IMR-90 (cell line): ENCODE data around the gene KCNG4. TPM values are rescaled to one million over a fixed set of nuclear protein-coding genes. Genes with fewer than 3 reads are reported as not detected.

Experiments
- ATAC-seq: fragments of 200-7000 bp; cut with Tn5 transposase; 2 replicates; pipeline ENCODE4 v1.9.1; 2020; ENCODE audit warnings: low read depth, mild to moderate bottlenecking, moderate library complexity
- BruUV-seq: library from RNA; stranded (reverse); fragments of 400-500 nt; replicated peaks from 2 replicates; lab custom pipeline; 2021; lab: Mats Ljungman, UMichigan
- CTCF ChIA-PET: fragments of 300-600 bp; formaldehyde crosslinking; extraction: SDS; loops from one replicate; lab custom pipeline; 2021; ENCODE audit warnings: antibody characterized with exemption; lab: Yijun Ruan, JAX
- POLR2A ChIA-PET: fragments of 300-600 bp; sonication (Branson Sonifier 250); formaldehyde crosslinking; loops from one replicate; lab custom pipeline; 2022; ENCODE audit warnings: antibody characterized with exemption; ENCODE audit not compliant: unreplicated experiment; lab: Charles Lee
- DNase-seq: peaks from one replicate; pipeline ENCODE4 v3.0.0; 2013
- H2AFZ ChIP-seq: replicated peaks from 2 replicates; pipeline ENCODE3; 2013; ENCODE audit warnings: low read length, mild to moderate bottlenecking; ENCODE audit not compliant: poor library complexity
- H2AK5ac ChIP-seq: 2 replicates; pipeline ENCODE4 v1.6.1; 2013; ENCODE audit warnings: low read depth, low read length, inconsistent platforms
- H2AK9ac ChIP-seq: replicated peaks from 2 replicates; pipeline ENCODE3; 2013; ENCODE audit warnings: mild to moderate bottlenecking, low read depth, low read length, moderate library complexity; ENCODE audit not compliant: poor library complexity
- H2BK120ac ChIP-seq: 2 replicates; pipeline ENCODE4 v1.6.1; 2013; ENCODE audit warnings: low read depth, low read length, inconsistent platforms
- H2BK15ac ChIP-seq: 3 replicates; pipeline ENCODE4 v1.6.1; 2013; ENCODE audit warnings: low read depth, low read length, inconsistent platforms
- H2BK20ac ChIP-seq: 2 replicates; pipeline ENCODE4 v1.6.1; 2013; ENCODE audit warnings: low read depth, mild to moderate bottlenecking, inconsistent platforms, low read length, moderate library complexity
- H2BK5ac ChIP-seq: 2 replicates; pipeline ENCODE4 v1.6.1; 2013; ENCODE audit warnings: mild to moderate bottlenecking, low read depth, low read length, inconsistent platforms; ENCODE audit not compliant: poor library complexity, severe bottlenecking
- H3K14ac ChIP-seq: replicated peaks from 2 replicates; pipeline ENCODE4 v1.6.1; 2013; ENCODE audit warnings: low read depth, low read length, inconsistent platforms
- H3K18ac ChIP-seq: 2 replicates; pipeline ENCODE4 v1.6.1; 2013; ENCODE audit warnings: low read depth, low read length, control low read depth
- H3K23ac ChIP-seq: 2 replicates; pipeline ENCODE4 v1.6.1; 2013; ENCODE audit warnings: low read depth, low read length, inconsistent platforms
- H3K27ac ChIP-seq: 2 replicates; pipeline ENCODE4 v1.5.1; 2013; ENCODE audit warnings: mild to moderate bottlenecking, control low read depth, low read length; ENCODE audit not compliant: insufficient read depth
- H3K27me3 ChIP-seq: 2 replicates; pipeline ENCODE4 v1.6.1; 2013; ENCODE audit warnings: low read length; ENCODE audit not compliant: control insufficient read depth, insufficient read depth
- H3K36me3 ChIP-seq: 2 replicates; pipeline ENCODE4 v1.6.1; 2013; ENCODE audit warnings: low read length, mixed read lengths; ENCODE audit not compliant: control insufficient read depth, insufficient read depth
- H3K4ac ChIP-seq: 2 replicates; pipeline ENCODE4 v1.6.1; 2013; ENCODE audit warnings: low read depth, low read length, inconsistent platforms
- H3K4me1 ChIP-seq: 2 replicates; pipeline ENCODE4 v1.6.1; 2013; ENCODE audit warnings: low read length, mixed read lengths; ENCODE audit not compliant: control insufficient read depth, insufficient read depth
- H3K4me2 ChIP-seq: 2 replicates; pipeline ENCODE4 v1.6.1; 2013; ENCODE audit warnings: low read depth, mild to moderate bottlenecking, control low read depth, low read length, moderate library complexity
- H3K4me3 ChIP-seq: 2 replicates; pipeline ENCODE4 v1.5.1; 2013; ENCODE audit warnings: low read depth, mild to moderate bottlenecking, control low read depth, low read length, moderate library complexity; ENCODE audit not compliant: insufficient read depth
- H3K56ac ChIP-seq: 2 replicates; pipeline ENCODE4 v1.6.1; 2013; ENCODE audit warnings: low read length, inconsistent platforms; ENCODE audit not compliant: insufficient read depth; ENCODE audit errors: extremely low read depth
- H3K79me1 ChIP-seq, 2 experiments: 2 replicates each; pipeline ENCODE4 v1.6.1; 2013; ENCODE audit warnings: low read length in 2 of 2, inconsistent platforms in 1 of 2, low read depth in 1 of 2
- H3K9ac ChIP-seq: 2 replicates; pipeline ENCODE4 v1.6.1; 2013; ENCODE audit warnings: low read depth, low read length, control low read depth
- H3K9me1 ChIP-seq: 2 replicates; pipeline ENCODE4 v1.6.1; 2013; ENCODE audit warnings: low read length, inconsistent platforms; ENCODE audit not compliant: insufficient read depth
- H3K9me3 ChIP-seq: 2 replicates; pipeline ENCODE4 v1.6.1; 2013; ENCODE audit warnings: low read length; ENCODE audit not compliant: control insufficient read depth, insufficient read depth
- H4K20me1 ChIP-seq: 2 replicates; pipeline ENCODE4 v1.6.1; 2013; ENCODE audit warnings: low read length, inconsistent platforms; ENCODE audit not compliant: insufficient read depth
- H4K5ac ChIP-seq: 2 replicates; pipeline ENCODE4 v1.6.1; 2013; ENCODE audit warnings: mild to moderate bottlenecking, low read depth, low read length, control low read depth
- H4K8ac ChIP-seq, 2 experiments: 2 replicates each; pipeline ENCODE4 v1.6.1; 2013; ENCODE audit warnings: low read depth in 2 of 2, low read length in 2 of 2, control low read depth in 1 of 2, inconsistent platforms in 1 of 2
- H4K91ac ChIP-seq: 2 replicates; pipeline ENCODE4 v1.6.1; 2013; ENCODE audit warnings: low read depth, low read length, inconsistent platforms; ENCODE audit not compliant: insufficient read depth
- BHLHE40 ChIP-seq: fragments of 150-350 bp; IDR thresholded peaks from 2 replicates; pipeline ENCODE4 v1.6.1; 2016; ENCODE audit warnings: mild to moderate bottlenecking, low read depth, low read length
- CEBPB ChIP-seq: IDR thresholded peaks from 2 replicates; pipeline ENCODE4 v1.6.1; 2012; ENCODE audit warnings: low read depth, low read length, improper control_type of control experiment
- CHD1 ChIP-seq: IDR thresholded peaks from 2 replicates; pipeline ENCODE4 v1.6.1; 2012; ENCODE audit warnings: low read depth, low read length, improper control_type of control experiment
- FOS ChIP-seq: fragments of 150-350 bp; IDR thresholded peaks from 2 replicates; pipeline ENCODE4 v1.6.1; 2016; ENCODE audit warnings: low read depth, low read length
- MAFK ChIP-seq: IDR thresholded peaks from 2 replicates; pipeline ENCODE4 v1.6.1; 2012; ENCODE audit warnings: low read depth, low read length, improper control_type of control experiment
- MAZ ChIP-seq: IDR thresholded peaks from 2 replicates; pipeline ENCODE4 v1.6.1; 2012; ENCODE audit warnings: low read depth, mild to moderate bottlenecking, low read length, improper control_type of control experiment, moderate library complexity, borderline replicate concordance
- MXI1 ChIP-seq: IDR thresholded peaks from 2 replicates; pipeline ENCODE4 v1.6.1; 2012; ENCODE audit warnings: low read depth, mild to moderate bottlenecking, low read length, moderate library complexity, borderline replicate concordance
- NFE2L2 ChIP-seq: fragments of 150-350 bp; IDR thresholded peaks from 2 replicates; pipeline ENCODE4 v1.6.1; 2016; ENCODE audit warnings: low read depth, mild to moderate bottlenecking, low read length
- POLR2A ChIP-seq: IDR thresholded peaks from 2 replicates; pipeline ENCODE4 v1.6.1; 2012; ENCODE audit warnings: mild to moderate bottlenecking, low read depth, low read length
- RAD21 ChIP-seq: IDR thresholded peaks from 2 replicates; pipeline ENCODE4 v1.6.1; 2012; ENCODE audit warnings: low read length, improper control_type of control experiment
- RCOR1 ChIP-seq: IDR thresholded peaks from 2 replicates; pipeline ENCODE4 v1.6.1; 2012; ENCODE audit warnings: mild to moderate bottlenecking, low read length, improper control_type of control experiment; ENCODE audit not compliant: insufficient replicate concordance
- RFX5 ChIP-seq: IDR thresholded peaks from 2 replicates; pipeline ENCODE4 v1.8.0; 2012; ENCODE audit warnings: low read depth, mild to moderate bottlenecking, low read length, moderate library complexity
- SMC3 ChIP-seq: fragments of 150-350 bp; IDR thresholded peaks from 2 replicates; pipeline ENCODE4 v1.6.1; 2016; ENCODE audit warnings: low read depth, mild to moderate bottlenecking, antibody characterized with exemption, low read length, moderate library complexity
- WGBS, 2 experiments: methylation state at CpG; one replicate each; pipeline versions ENCODE4 v1.1.5 to v1.1.7; 2013; ENCODE audit warnings: missing lambda C conversion rate in 2 of 2; ENCODE audit not compliant: insufficient read length in 1 of 2; ENCODE audit errors: extremely low coverage in 2 of 2; 5-methylcytosine and 5-hydroxymethylcytosine counted together
- dilution Hi-C: fragments of 300-500 bp; cut with HindIII; formaldehyde crosslinking; loops from one replicate; pipeline ENCODE4 v1.14.3; 2018; ENCODE audit warnings: low sequenced_read_pairs; ENCODE audit not compliant: unreplicated experiment
- in situ Hi-C: fragments of 300-500 bp; cut with MboI; formaldehyde crosslinking; loops from 3 replicates; pipeline ENCODE4 v1.14.3; 2019; ENCODE audit warnings: low sequenced_read_pairs, inconsistent platforms, mixed read lengths
- intact Hi-C: fragments of 100-400 bp; cut with micrococcal nuclease; formaldehyde crosslinking; loops from 2 replicates; pipeline ENCODE4 v1.10.0; 2022
- polyA plus RNA-seq, 3 experiments: library from polyadenylated mRNA; depleted of rRNA; stranded (reverse); fragments of >200 nt; gene quantifications; 2 replicates each; pipeline ENCODE4 v1.2.3, GENCODE V29; 2012; ENCODE audit warnings: low replicate concordance in 1 of 3
- total RNA-seq: library from RNA; depleted of rRNA; stranded (reverse); fragments of >200 nt; gene quantifications from 2 replicates; pipeline ENCODE4 v1.2.3, GENCODE V29; 2012
- TF ChIP-seq, protein P1 (sequence below): fragments of 150-350 bp; IDR thresholded peaks from 2 replicates; pipeline ENCODE4 v1.6.1; 2016; ENCODE audit warnings: low read depth, mild to moderate bottlenecking, low read length, moderate library complexity, borderline replicate concordance
- TF ChIP-seq, protein P2 (sequence below): conservative IDR thresholded peaks from 2 replicates; pipeline ENCODE4 v1.5.1; 2012; ENCODE audit warnings: mild to moderate bottlenecking, low read depth, low read length, improper control_type of control experiment
- TF ChIP-seq, protein P3 (sequence below): fragments of 150-350 bp; IDR thresholded peaks from 2 replicates; pipeline ENCODE4 v1.6.1; 2017; ENCODE audit warnings: mild to moderate bottlenecking, antibody characterized with exemption, low read length, low read depth

The KCNG4 gene
- total and polyA plus RNA-seq, 2 of the 4 experiments (the other 2 are of a cell fraction) = not detected

DNA sequence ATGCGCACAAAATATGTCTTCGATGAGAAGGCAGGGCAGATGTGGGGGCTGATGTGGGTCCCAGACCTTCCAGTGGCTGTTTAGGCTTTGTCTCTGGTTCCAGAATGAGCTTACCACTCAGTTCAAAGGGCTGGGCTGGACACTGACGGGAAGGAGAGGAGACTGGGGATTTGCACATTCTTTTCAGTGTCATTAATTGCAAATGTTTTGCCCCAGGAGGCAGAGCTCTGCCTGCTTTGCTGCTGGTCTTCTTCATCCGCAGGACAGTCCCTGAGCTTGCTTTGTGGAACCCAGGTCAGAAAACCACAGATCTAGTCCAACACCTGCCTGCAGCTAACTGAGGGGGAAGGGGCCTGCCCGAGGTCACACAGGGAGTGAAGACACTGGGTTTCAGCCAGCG lies 20.9 kb downstream of the KCNG4 start:
- Histone ChIP-seq H4K91ac (no peak overlapping the region), H4K5ac (no peak overlapping the region), H4K8ac (no peak overlapping the region), H3K9me1 (0 out of 2 replicates have a peak, but pooled peaks cover 2% of the 10 kb centered on the region), H3K18ac (no peak overlapping the region), H3K9me3 (no peaks in the 10 kb centered on the region), H2BK20ac (no peak overlapping the region), H3K79me1 (no peaks in the 10 kb centered on the region), H2BK5ac (no peak overlapping the region), H3K23ac (no peak overlapping the region), H2AFZ (no peak overlapping the region), H3K4ac (no peak overlapping the region), H3K56ac (no peak overlapping the region), H3K4me2 (no peak overlapping the region), H3K14ac (no peak overlapping the region), H3K27me3 (peaks cover 33% of the 10 kb centered on the region), H2BK120ac (no peak overlapping the region), H3K9ac (no peak overlapping the region), H2AK9ac (no peak overlapping the region), H3K36me3 (no peaks in the 10 kb centered on the region), H3K4me3 (no peak overlapping the region), H2AK5ac (no peak overlapping the region), H2BK15ac (no peak overlapping the region), H3K4me1 (peaks cover 1% of the 10 kb centered on the region; the same call in 1 of the 2 replicates), H4K20me1 (no peaks in the 10 kb centered on the region), H3K27ac (no peak overlapping the region)
- BruUV-seq = no TSS peak
- DNase-seq (no peak), ATAC-seq (no peak)
- ChIA-PET POLR2A (interaction anchor here (0.6 kb wide), 1 partner anchor 168 kb away, joined by 3 read pairs; no protein-coding TSS in a partner anchor), CTCF (no interaction called here)
- no peak for TF ChIP-seq RFX5
- no peak for TF ChIP-seq SMC3
- TF ChIP-seq MAZ = no peak
- TF ChIP-seq MXI1 = no peak
- TF ChIP-seq RAD21 = no peak
- no peak for TF ChIP-seq BHLHE40
- TF ChIP-seq, protein P1, sequence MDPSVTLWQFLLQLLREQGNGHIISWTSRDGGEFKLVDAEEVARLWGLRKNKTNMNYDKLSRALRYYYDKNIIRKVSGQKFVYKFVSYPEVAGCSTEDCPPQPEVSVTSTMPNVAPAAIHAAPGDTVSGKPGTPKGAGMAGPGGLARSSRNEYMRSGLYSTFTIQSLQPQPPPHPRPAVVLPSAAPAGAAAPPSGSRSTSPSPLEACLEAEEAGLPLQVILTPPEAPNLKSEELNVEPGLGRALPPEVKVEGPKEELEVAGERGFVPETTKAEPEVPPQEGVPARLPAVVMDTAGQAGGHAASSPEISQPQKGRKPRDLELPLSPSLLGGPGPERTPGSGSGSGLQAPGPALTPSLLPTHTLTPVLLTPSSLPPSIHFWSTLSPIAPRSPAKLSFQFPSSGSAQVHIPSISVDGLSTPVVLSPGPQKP = no peak
- TF ChIP-seq POLR2A = no peak
- TF ChIP-seq FOS = no peak
- TF ChIP-seq, protein P2, sequence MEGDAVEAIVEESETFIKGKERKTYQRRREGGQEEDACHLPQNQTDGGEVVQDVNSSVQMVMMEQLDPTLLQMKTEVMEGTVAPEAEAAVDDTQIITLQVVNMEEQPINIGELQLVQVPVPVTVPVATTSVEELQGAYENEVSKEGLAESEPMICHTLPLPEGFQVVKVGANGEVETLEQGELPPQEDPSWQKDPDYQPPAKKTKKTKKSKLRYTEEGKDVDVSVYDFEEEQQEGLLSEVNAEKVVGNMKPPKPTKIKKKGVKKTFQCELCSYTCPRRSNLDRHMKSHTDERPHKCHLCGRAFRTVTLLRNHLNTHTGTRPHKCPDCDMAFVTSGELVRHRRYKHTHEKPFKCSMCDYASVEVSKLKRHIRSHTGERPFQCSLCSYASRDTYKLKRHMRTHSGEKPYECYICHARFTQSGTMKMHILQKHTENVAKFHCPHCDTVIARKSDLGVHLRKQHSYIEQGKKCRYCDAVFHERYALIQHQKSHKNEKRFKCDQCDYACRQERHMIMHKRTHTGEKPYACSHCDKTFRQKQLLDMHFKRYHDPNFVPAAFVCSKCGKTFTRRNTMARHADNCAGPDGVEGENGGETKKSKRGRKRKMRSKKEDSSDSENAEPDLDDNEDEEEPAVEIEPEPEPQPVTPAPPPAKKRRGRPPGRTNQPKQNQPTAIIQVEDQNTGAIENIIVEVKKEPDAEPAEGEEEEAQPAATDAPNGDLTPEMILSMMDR = no peak
- TF ChIP-seq, protein P3, sequence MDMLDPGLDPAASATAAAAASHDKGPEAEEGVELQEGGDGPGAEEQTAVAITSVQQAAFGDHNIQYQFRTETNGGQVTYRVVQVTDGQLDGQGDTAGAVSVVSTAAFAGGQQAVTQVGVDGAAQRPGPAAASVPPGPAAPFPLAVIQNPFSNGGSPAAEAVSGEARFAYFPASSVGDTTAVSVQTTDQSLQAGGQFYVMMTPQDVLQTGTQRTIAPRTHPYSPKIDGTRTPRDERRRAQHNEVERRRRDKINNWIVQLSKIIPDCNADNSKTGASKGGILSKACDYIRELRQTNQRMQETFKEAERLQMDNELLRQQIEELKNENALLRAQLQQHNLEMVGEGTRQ = no peak
- no peak for TF ChIP-seq CEBPB
- no peak for TF ChIP-seq MAFK
- no peak for TF ChIP-seq CHD1
- TF ChIP-seq RCOR1 = no peak
- TF ChIP-seq NFE2L2 = no peak
- 72% methylated on average over 3 of the region's 6 CpGs; no CpG with 5 or more reads in 1 of the 2 experiments for WGBS, 2 experiments
- dilution Hi-C loops (no loop called here), intact Hi-C loops (no loop called here), in situ Hi-C loops (no loop called here)
